H1 (cell line): Measurements from ENCODE around the gene SHISA6. TPM values are rescaled to one million over a fixed set of nuclear protein-coding genes. Genes with fewer than 3 reads are reported as not detected.

Experiments
- CTCF ChIA-PET: fragments of 300-600 bp; sonication (Branson Sonifier 250); formaldehyde crosslinking; loops from one replicate; lab custom pipeline; 2021; ENCODE audit not compliant: partially characterized antibody; lab: Charles Lee
- POLR2A ChIA-PET: fragments of 300-600 bp; sonication (Branson Sonifier 250); formaldehyde crosslinking; loops from one replicate; lab custom pipeline; 2021; ENCODE audit warnings: inconsistent platforms; ENCODE audit not compliant: partially characterized antibody; lab: Charles Lee
- DNase-seq, 2 experiments: peaks; one replicate each; pipeline versions ENCODE4 v3.0.0 to v3.0.0-alpha.2; 2010 to 2022; ENCODE audit warnings: low spot score in 2 of 2, low read depth in 1 of 2, mixed read lengths in 1 of 2
- FAIRE-seq: peaks from 2 replicates; lab custom pipeline; 2011; peaks lifted over from hg19 to GRCh38; lab: Jason Lieb, UNC
- H2AFZ ChIP-seq: 2 replicates; pipeline ENCODE4 v1.8.1; 2012; ENCODE audit warnings: low read length, inconsistent platforms
- H2AK5ac ChIP-seq: 2 replicates; pipeline ENCODE4 v1.6.1; 2013; ENCODE audit warnings: low read depth, low read length
- H2BK120ac ChIP-seq: replicated peaks from 2 replicates; pipeline ENCODE3; 2013; ENCODE audit warnings: low read depth, low read length, inconsistent platforms
- H2BK12ac ChIP-seq: 2 replicates; pipeline ENCODE4 v1.6.1; 2013; ENCODE audit warnings: low read depth, low read length
- H2BK15ac ChIP-seq: 2 replicates; pipeline ENCODE4 v1.6.1; 2013; ENCODE audit warnings: low read length
- H2BK20ac ChIP-seq: 2 replicates; pipeline ENCODE4 v1.6.1; 2013; ENCODE audit warnings: low read length
- H2BK5ac ChIP-seq: 2 replicates; pipeline ENCODE4 v1.6.1; 2013; ENCODE audit warnings: low read depth, low read length
- H3K14ac ChIP-seq: 2 replicates; pipeline ENCODE4 v1.6.1; 2013; ENCODE audit warnings: inconsistent platforms; ENCODE audit not compliant: insufficient read length
- H3K18ac ChIP-seq: 2 replicates; pipeline ENCODE4 v1.6.1; 2013; ENCODE audit warnings: low read length; ENCODE audit errors: extremely low read depth
- H3K23ac ChIP-seq: 2 replicates; pipeline ENCODE4 v1.6.1; 2013; ENCODE audit warnings: inconsistent platforms; ENCODE audit not compliant: insufficient read length
- H3K23me2 ChIP-seq: 2 replicates; pipeline ENCODE4 v1.6.1; 2013; ENCODE audit warnings: low read depth, low read length
- H3K27ac ChIP-seq: 2 replicates; pipeline ENCODE4 v1.6.1; 2011; ENCODE audit warnings: low read depth, low read length, inconsistent platforms
- H3K27me3 ChIP-seq, 4 experiments: replicated peaks in 1 of 4; 1 replicate in 1 of 4; 2 replicates in 3 of 4; pipeline versions ENCODE4 v1.6.1 to v1.8.1; 2011 to 2013; ENCODE audit warnings: low read length in 3 of 4, mild to moderate bottlenecking in 3 of 4, inconsistent platforms in 2 of 4, mixed read lengths in 2 of 4, moderate library complexity in 1 of 4; ENCODE audit not compliant: control insufficient read depth in 3 of 4, insufficient read depth in 3 of 4; ENCODE audit errors: extremely low read depth in 1 of 4
- H3K36me3 ChIP-seq, 4 experiments: 2 replicates each; pipeline versions ENCODE4 v1.6.1 to v1.8.1; 2011 to 2013; ENCODE audit warnings: mild to moderate bottlenecking in 4 of 4, low read length in 3 of 4, moderate library complexity in 2 of 4, control low read depth in 1 of 4, inconsistent platforms in 1 of 4; ENCODE audit not compliant: insufficient read depth in 4 of 4, control insufficient read depth in 2 of 4
- H3K4ac ChIP-seq: replicated peaks from 2 replicates; pipeline ENCODE3; 2013; ENCODE audit warnings: low read length, low read depth, mixed read lengths, inconsistent platforms; ENCODE audit not compliant: insufficient read length
- H3K4me1 ChIP-seq, 4 experiments: replicated peaks in 1 of 4; 1 replicate in 1 of 4; 2 replicates in 3 of 4; pipeline versions ENCODE4 v1.6.1 to v1.8.1; 2011 to 2013; ENCODE audit warnings: low read length in 3 of 4, inconsistent platforms in 2 of 4, mixed read lengths in 1 of 4; ENCODE audit not compliant: insufficient read depth in 4 of 4, control insufficient read depth in 3 of 4
- H3K4me2 ChIP-seq, 2 experiments: 2 replicates each; pipeline versions ENCODE4 v1.6.1 to v1.8.1; 2011 to 2013; ENCODE audit warnings: low read depth in 2 of 2, low read length in 2 of 2, control low read depth in 1 of 2, inconsistent platforms in 1 of 2, mild to moderate bottlenecking in 1 of 2; ENCODE audit not compliant: insufficient read depth in 1 of 2
- H3K4me3 ChIP-seq, 4 experiments: fragments of 200-600, 300-600 bp in 1 of 4; sonication (generic), shearing (Covaris generic), sonication (Bioruptor Twin) in 1 of 4; 2 replicates each; pipeline versions ENCODE4 v1.5.1 to v1.8.1; 2011 to 2016; ENCODE audit warnings: low read length in 4 of 4, low read depth in 3 of 4, control low read depth in 2 of 4, inconsistent platforms in 2 of 4, mild to moderate bottlenecking in 2 of 4, mixed read lengths in 1 of 4, moderate library complexity in 1 of 4; ENCODE audit not compliant: insufficient read depth in 2 of 4; ENCODE audit errors: extremely low read depth in 1 of 4
- H3K56ac ChIP-seq: replicated peaks from 2 replicates; pipeline ENCODE3; 2013; ENCODE audit warnings: low read depth, mild to moderate bottlenecking, mixed read lengths, low read length, inconsistent platforms; ENCODE audit not compliant: insufficient read length
- H3K79me1 ChIP-seq: 2 replicates; pipeline ENCODE4 v1.6.1; 2013; ENCODE audit warnings: low read depth, low read length, control low read depth
- H3K79me2 ChIP-seq, 2 experiments: 2 replicates each; pipeline versions ENCODE4 v1.6.1 to v1.8.1; 2012 to 2013; ENCODE audit warnings: low read length in 2 of 2, mild to moderate bottlenecking in 2 of 2, inconsistent platforms in 1 of 2; ENCODE audit not compliant: insufficient read depth in 2 of 2, control insufficient read depth in 1 of 2
- H3K9ac ChIP-seq, 4 experiments: replicated peaks in 1 of 4; 1 replicate in 1 of 4; 2 replicates in 3 of 4; pipeline versions ENCODE4 v1.6.1 to v1.8.1; 2011 to 2013; ENCODE audit warnings: low read depth in 3 of 4, low read length in 3 of 4, control low read depth in 2 of 4, mild to moderate bottlenecking in 2 of 4, moderate library complexity in 2 of 4, inconsistent platforms in 1 of 4; ENCODE audit errors: extremely low read depth in 1 of 4
- H3K9me3 ChIP-seq, 2 experiments: 2 replicates each; pipeline versions ENCODE4 v1.6.1 to v1.8.1; 2012 to 2013; ENCODE audit warnings: mild to moderate bottlenecking in 2 of 2, moderate library complexity in 2 of 2, control low read depth in 1 of 2, inconsistent platforms in 1 of 2, low read depth in 1 of 2, low read length in 1 of 2, mixed read lengths in 1 of 2; ENCODE audit not compliant: insufficient read depth in 2 of 2
- H4K20me1 ChIP-seq, 2 experiments: replicated peaks in 1 of 2; 2 replicates each; pipeline versions ENCODE3 to v1.8.1; 2011 to 2013; ENCODE audit warnings: inconsistent platforms in 2 of 2, low read length in 2 of 2, mild to moderate bottlenecking in 1 of 2; ENCODE audit not compliant: insufficient read depth in 2 of 2, control insufficient read depth in 1 of 2
- H4K5ac ChIP-seq: 2 replicates; pipeline ENCODE4 v1.6.1; 2013; ENCODE audit warnings: low read length, low read depth, mixed read lengths, inconsistent platforms; ENCODE audit not compliant: insufficient read length
- H4K8ac ChIP-seq: 2 replicates; pipeline ENCODE4 v1.8.0; 2013; ENCODE audit warnings: mild to moderate bottlenecking, moderate library complexity, low read length, inconsistent platforms; ENCODE audit not compliant: insufficient read depth; ENCODE audit errors: extremely low read depth
- H4K91ac ChIP-seq: replicated peaks from 2 replicates; pipeline ENCODE3; 2013; ENCODE audit warnings: low read length, mixed read lengths, inconsistent platforms; ENCODE audit not compliant: insufficient read length
- ASH2L ChIP-seq: fragments of 200-600, 300-600 bp; sonication (generic); IDR thresholded peaks from one replicate; pipeline ENCODE4 v1.7.1; 2017; ENCODE audit warnings: low read length
- CBX8 ChIP-seq: fragments of 300-800, 300-1000 bp; sonication (generic); IDR thresholded peaks from 2 replicates; pipeline ENCODE4 v1.7.1; 2016; ENCODE audit warnings: low read depth, low read length, borderline replicate concordance
- EGR1 ChIP-seq: IDR thresholded peaks from 2 replicates; pipeline ENCODE4 v1.6.1; 2011; ENCODE audit warnings: low read depth, low read length, borderline replicate concordance
- POLR2AphosphoS5 ChIP-seq: IDR thresholded peaks from 2 replicates; pipeline ENCODE4 v1.6.1; 2011; ENCODE audit warnings: low read depth, low read length
- SAP30 ChIP-seq: fragments of 300-600 bp; sonication (generic); IDR thresholded peaks from 2 replicates; pipeline ENCODE4 v1.7.1; 2012; ENCODE audit warnings: low read length, moderate library complexity, mild to moderate bottlenecking, inconsistent platforms; ENCODE audit not compliant: insufficient read depth, insufficient replicate concordance
- WGBS, 2 experiments: shearing (Covaris generic) in 1 of 2; methylation state at CpG; one replicate each; pipeline versions ENCODE4 v1.1.6 to v1.1.7; 2013 to 2015; ENCODE audit warnings: low lambda C conversion rate in 2 of 2, mixed read lengths in 2 of 2, inconsistent platforms in 1 of 2, low coverage in 1 of 2, missing lambda C conversion rate in 1 of 2; ENCODE audit not compliant: insufficient replicate concordance in 2 of 2, insufficient coverage in 1 of 2, insufficient read length in 1 of 2; ENCODE audit errors: extremely low coverage in 1 of 2, missing lambda C conversion rate in 1 of 2; 5-methylcytosine and 5-hydroxymethylcytosine counted together
- polyA plus RNA-seq, 7 experiments: library from polyadenylated mRNA; depleted of rRNA in 3 of 7; stranded (reverse) in 5 of 7; unstranded in 2 of 7; fragments of >200 nt in 5 of 7; fragments of 200-250 nt in 2 of 7; gene quantifications; 1 replicate in 5 of 7; 2 replicates in 1 of 7; 4 replicates in 1 of 7; pipeline versions ENCODE4 v1.2.1 to v1.2.3, GENCODE V29; 2011 to 2013; ENCODE audit warnings: missing spikeins in 2 of 7, mixed read lengths in 2 of 7
- total RNA-seq: library from RNA; stranded (reverse); fragmentation: NEBNext Ultra II Directional; extraction: Animal tissue kit (Norgen Biotek cat#: 25700); gene quantifications from 2 replicates; pipeline ENCODE4 v1.2.1, GENCODE V29; 2021
- TF ChIP-seq, protein P1 (sequence below): IDR thresholded peaks from 2 replicates; pipeline ENCODE4 v1.6.1; 2012; ENCODE audit warnings: inconsistent platforms

SHISA6 gene
- total and polyA plus RNA-seq, 2 of the 8 experiments (the other 6 are each of a cell fraction or from before 2014, with no cell fraction given) = 2.9 to 4.8 TPM

DNA sequence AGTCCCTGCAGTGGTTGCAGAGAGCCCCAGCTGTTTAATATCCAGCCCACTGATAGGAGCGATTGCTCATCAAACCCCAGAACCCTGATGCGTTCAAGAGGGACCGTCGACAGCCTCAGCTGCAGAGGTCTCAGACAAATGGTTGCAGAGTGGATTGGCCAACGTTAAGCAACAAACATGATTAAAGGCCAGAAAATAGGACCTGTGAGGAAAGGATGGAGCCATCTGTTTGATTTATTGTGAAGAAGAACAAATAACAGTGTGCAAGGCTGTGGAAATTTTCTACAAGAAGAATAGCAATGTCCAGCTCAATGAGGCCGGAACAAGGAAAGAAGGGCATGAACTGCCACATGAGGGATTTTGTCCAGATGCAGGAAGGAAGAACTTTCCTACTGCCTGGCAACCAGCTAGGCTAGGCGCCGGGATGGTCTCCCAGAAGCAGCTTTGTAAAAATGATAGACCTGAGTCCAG is 218.9 kb downstream of the SHISA6 start:
- H3K4ac ChIP-seq = no peak overlapping the region

More for the DNA sequence above, 218.9 kb downstream of the SHISA6 start:
- no peak overlapping the region for H2BK20ac ChIP-seq
- H2AK5ac ChIP-seq = no peak overlapping the region
- no peaks in the 10 kb centered on the region for H3K4me1 ChIP-seq
- no peak overlapping the region for H3K27ac ChIP-seq
- no peak overlapping the region for H3K18ac ChIP-seq
- no peaks in the 10 kb centered on the region for H3K79me2 ChIP-seq
- H2AFZ ChIP-seq = no peak overlapping the region
- H3K56ac ChIP-seq = no peak overlapping the region
- no peak overlapping the region for H2BK15ac ChIP-seq
- no peak overlapping the region for H3K14ac ChIP-seq
- no peaks in the 10 kb centered on the region for H3K9me3 ChIP-seq
- H3K23me2 ChIP-seq = no peaks in the 10 kb centered on the region
- CTCF ChIA-PET = interaction anchor here (1.6 kb wide), 1 partner anchor 69 kb away, joined by 3 read pairs; no protein-coding TSS in a partner anchor
- H2BK5ac ChIP-seq = no peak overlapping the region
- POLR2A ChIA-PET = no interaction called here
- no peak overlapping the region for H3K23ac ChIP-seq
- FAIRE-seq = no peak
- no peak overlapping the region for H3K4me2 ChIP-seq
- H3K27me3 ChIP-seq = no peaks in the 10 kb centered on the region
- H2BK12ac ChIP-seq = no peak overlapping the region
- H3K36me3 ChIP-seq = no peaks in the 10 kb centered on the region
- H4K91ac ChIP-seq = no peak overlapping the region
- H3K9ac ChIP-seq = no peak overlapping the region
- no peak overlapping the region for H3K4me3 ChIP-seq
- H2BK120ac ChIP-seq = no peak overlapping the region
- no peaks in the 10 kb centered on the region for H4K20me1 ChIP-seq
- TF ChIP-seq POLR2AphosphoS5 = no peak
- no peak for TF ChIP-seq EGR1
- no peak for TF ChIP-seq CBX8
- no peak for TF ChIP-seq ASH2L
- no peak for TF ChIP-seq SAP30
- TF ChIP-seq, protein P1, sequence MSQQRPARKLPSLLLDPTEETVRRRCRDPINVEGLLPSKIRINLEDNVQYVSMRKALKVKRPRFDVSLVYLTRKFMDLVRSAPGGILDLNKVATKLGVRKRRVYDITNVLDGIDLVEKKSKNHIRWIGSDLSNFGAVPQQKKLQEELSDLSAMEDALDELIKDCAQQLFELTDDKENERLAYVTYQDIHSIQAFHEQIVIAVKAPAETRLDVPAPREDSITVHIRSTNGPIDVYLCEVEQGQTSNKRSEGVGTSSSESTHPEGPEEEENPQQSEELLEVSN = no peak
- H4K8ac ChIP-seq = no peak overlapping the region
- 90% methylated on average over 8 of the region's 8 CpGs; no CpG with 5 or more reads in 1 of the 2 experiments for WGBS, 2 experiments
- no peak overlapping the region for H4K5ac ChIP-seq
- no peak for DNase-seq
- no peaks in the 10 kb centered on the region for H3K79me1 ChIP-seq
